A673 (cell line): Measurements from ENCODE around the gene CORO2A. TPM values are rescaled to one million over a fixed set of nuclear protein-coding genes. Genes with fewer than 3 reads are reported as not detected.
"Not testable (repeated sequence)": the region's sequence is repeated elsewhere in the genome, so short reads cannot be mapped to it uniquely, and the experiment has no call there.

Source experiments
- BruUV-seq: library from RNA; stranded (reverse); fragments of 400-500 nt; replicated peaks from 2 replicates; lab custom pipeline; 2021; lab: Mats Ljungman, UMichigan
- CTCF ChIA-PET: fragments of 300-600 bp; sonication (Branson Sonifier 250); formaldehyde crosslinking; loops from one replicate; lab custom pipeline; 2022; ENCODE audit warnings: antibody characterized with exemption; lab: Charles Lee
- POLR2A ChIA-PET: fragments of 300-600 bp; sonication (Branson Sonifier 250); formaldehyde crosslinking; loops from one replicate; lab custom pipeline; 2022; ENCODE audit warnings: antibody characterized with exemption; ENCODE audit not compliant: low non-redundant PET; lab: Charles Lee
- DNase-seq: peaks from one replicate; pipeline ENCODE4 v3.0.0-alpha.2; 2015; ENCODE audit warnings: low spot score
- H3K27ac ChIP-seq: fragments of 200-600 bp; sonication (generic); 2 replicates; pipeline ENCODE4 v1.5.1; 2016; ENCODE audit warnings: mixed run types, low read depth, mild to moderate bottlenecking, mixed read lengths, antibody characterized with exemption, low read length; ENCODE audit not compliant: poor library complexity, severe bottlenecking
- H3K27me3 ChIP-seq: fragments of 200-600 bp; sonication (generic); replicated peaks from 2 replicates; pipeline ENCODE4 v1.6.1; 2017; ENCODE audit warnings: mixed run types, low read depth, mild to moderate bottlenecking, mixed read lengths, antibody characterized with exemption, low read length; ENCODE audit not compliant: insufficient read depth, poor library complexity
- H3K36me3 ChIP-seq: fragments of 200-600 bp; sonication (generic); 2 replicates; pipeline ENCODE4 v1.6.1; 2016; ENCODE audit warnings: mixed run types, mild to moderate bottlenecking, mixed read lengths, antibody characterized with exemption, low read length; ENCODE audit not compliant: insufficient read depth, poor library complexity, severe bottlenecking
- H3K4me1 ChIP-seq: fragments of 200-600 bp; sonication (generic); 2 replicates; pipeline ENCODE4 v1.6.1; 2017; ENCODE audit warnings: mixed run types, mild to moderate bottlenecking, mixed read lengths, antibody characterized with exemption, low read length; ENCODE audit not compliant: insufficient read depth, poor library complexity, severe bottlenecking
- H3K4me3 ChIP-seq: fragments of 200-600 bp; sonication (generic); 2 replicates; pipeline ENCODE4 v1.5.1; 2016; ENCODE audit warnings: low read depth, mixed run types, mild to moderate bottlenecking, mixed read lengths, low read length; ENCODE audit not compliant: poor library complexity, severe bottlenecking
- H3K9me3 ChIP-seq: fragments of 200-600 bp; sonication (generic); 2 replicates; pipeline ENCODE4 v1.6.1; 2016; ENCODE audit warnings: mixed run types, low read depth, mild to moderate bottlenecking, mixed read lengths, antibody characterized with exemption, low read length; ENCODE audit not compliant: poor library complexity, severe bottlenecking
- EZH2 ChIP-seq: fragments of 200-600 bp; sonication (generic); IDR thresholded peaks from 2 replicates; pipeline ENCODE4 v1.6.1; 2017; ENCODE audit warnings: borderline replicate concordance, low read depth, mild to moderate bottlenecking, mixed read lengths, antibody characterized with exemption, low read length; ENCODE audit not compliant: poor library complexity, severe bottlenecking
- intact Hi-C: fragments of 100-400 bp; cut with micrococcal nuclease; formaldehyde crosslinking; loops from one replicate; pipeline ENCODE4 v1.10.0; 2022; ENCODE audit not compliant: unreplicated experiment
- total RNA-seq: library from RNA; stranded (reverse); gene quantifications from 2 replicates; pipeline ENCODE4 v1.2.3, GENCODE V29; 2021
- TF ChIP-seq, protein P1 (sequence below): fragments of 300-800, 200-600 bp; sonication (generic); conservative IDR thresholded peaks from 2 replicates; pipeline ENCODE4 v1.5.1; 2017; ENCODE audit warnings: low read depth, mild to moderate bottlenecking, antibody characterized with exemption, low read length, moderate library complexity, mixed read lengths

CORO2A gene
- total RNA-seq, 1 experiment from 2014 or later = 0.52 TPM

DNA sequence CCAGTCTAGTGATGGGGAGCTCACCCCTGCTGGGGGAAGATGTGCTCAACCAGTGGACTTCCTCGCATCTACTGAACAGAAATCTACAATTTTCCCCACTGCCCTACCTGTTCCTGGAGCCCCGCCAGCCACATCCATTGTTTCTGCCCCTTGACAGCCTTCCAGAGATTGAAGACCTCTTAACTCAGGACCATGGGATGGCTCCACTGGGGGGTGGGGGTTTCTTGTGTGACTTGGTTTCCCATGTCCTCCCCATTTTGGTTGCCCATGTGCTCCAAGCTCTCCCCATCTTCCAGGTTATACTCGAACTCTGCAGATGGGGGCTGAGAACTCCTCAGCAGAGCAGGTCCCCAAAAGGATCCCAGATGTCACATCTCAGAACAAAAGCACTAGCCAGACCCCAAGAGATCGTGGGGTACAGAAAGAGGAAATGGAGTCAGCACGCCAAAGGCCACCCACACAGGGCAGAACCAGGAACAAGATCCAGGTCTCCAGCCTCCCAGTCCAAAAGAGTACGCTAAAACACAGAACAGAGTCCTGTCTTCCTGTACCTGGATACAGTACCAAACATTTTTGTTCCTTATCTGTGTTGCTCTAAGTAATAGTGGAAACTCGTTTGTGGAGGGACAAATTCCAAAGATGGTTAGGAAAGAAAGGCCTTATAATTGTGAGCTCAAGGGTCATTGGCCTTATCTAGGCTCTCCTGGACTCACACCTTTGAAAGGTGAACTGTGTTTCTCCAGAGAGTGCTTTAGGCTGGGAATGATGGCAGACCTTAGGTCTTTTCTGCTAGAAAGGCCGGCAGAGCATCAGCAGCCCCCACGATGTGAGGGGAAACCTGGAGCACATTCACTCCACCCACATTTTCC, 15.8 kb downstream of the CORO2A start:
- intact Hi-C loops = no loop called here
- no peak overlapping the region for H3K27ac ChIP-seq
- no peaks in the 10 kb centered on the region for H3K4me1 ChIP-seq
- no peaks in the 10 kb centered on the region for H3K27me3 ChIP-seq
- no peaks in the 10 kb centered on the region for H3K9me3 ChIP-seq
- H3K4me3 ChIP-seq = no peak overlapping the region
- no peak for DNase-seq
- no TSS peak for BruUV-seq
- POLR2A ChIA-PET = no interaction called here
- no peak for TF ChIP-seq EZH2
- TF ChIP-seq, protein P1, sequence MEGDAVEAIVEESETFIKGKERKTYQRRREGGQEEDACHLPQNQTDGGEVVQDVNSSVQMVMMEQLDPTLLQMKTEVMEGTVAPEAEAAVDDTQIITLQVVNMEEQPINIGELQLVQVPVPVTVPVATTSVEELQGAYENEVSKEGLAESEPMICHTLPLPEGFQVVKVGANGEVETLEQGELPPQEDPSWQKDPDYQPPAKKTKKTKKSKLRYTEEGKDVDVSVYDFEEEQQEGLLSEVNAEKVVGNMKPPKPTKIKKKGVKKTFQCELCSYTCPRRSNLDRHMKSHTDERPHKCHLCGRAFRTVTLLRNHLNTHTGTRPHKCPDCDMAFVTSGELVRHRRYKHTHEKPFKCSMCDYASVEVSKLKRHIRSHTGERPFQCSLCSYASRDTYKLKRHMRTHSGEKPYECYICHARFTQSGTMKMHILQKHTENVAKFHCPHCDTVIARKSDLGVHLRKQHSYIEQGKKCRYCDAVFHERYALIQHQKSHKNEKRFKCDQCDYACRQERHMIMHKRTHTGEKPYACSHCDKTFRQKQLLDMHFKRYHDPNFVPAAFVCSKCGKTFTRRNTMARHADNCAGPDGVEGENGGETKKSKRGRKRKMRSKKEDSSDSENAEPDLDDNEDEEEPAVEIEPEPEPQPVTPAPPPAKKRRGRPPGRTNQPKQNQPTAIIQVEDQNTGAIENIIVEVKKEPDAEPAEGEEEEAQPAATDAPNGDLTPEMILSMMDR = no peak
- CTCF ChIA-PET = no interaction called here
- no peaks in the 10 kb centered on the region for H3K36me3 ChIP-seq

GRCh38 chr9:98175762-98176161, 16.7 kb downstream of the CORO2A start:
- Histone ChIP-seq H3K36me3 (no peaks in the 10 kb centered on the region), H3K9me3 (no peaks in the 10 kb centered on the region), H3K27ac (no peak overlapping the region), H3K27me3 (no peaks in the 10 kb centered on the region), H3K4me3 (no peak overlapping the region), H3K4me1 (no peaks in the 10 kb centered on the region)
- TF ChIP-seq, protein P1 = no peak
- no peak for TF ChIP-seq EZH2
- intact Hi-C loops = no loop called here
- POLR2A ChIA-PET = no interaction called here
- CTCF ChIA-PET = no interaction called here
- no TSS peak for BruUV-seq
- no peak for DNase-seq

GRCh38 chr9:98175028-98175569, 17.3 kb downstream of the CORO2A start:
- Histone ChIP-seq H3K4me1 (no peaks in the 10 kb centered on the region), H3K27ac (no peak overlapping the region), H3K4me3 (no peak overlapping the region), H3K9me3 (no peaks in the 10 kb centered on the region), H3K27me3 (no peaks in the 10 kb centered on the region), H3K36me3 (no peaks in the 10 kb centered on the region)
- no TSS peak for BruUV-seq
- TF ChIP-seq EZH2 = no peak
- TF ChIP-seq, protein P1 = no peak
- intact Hi-C loops = no loop called here
- ChIA-PET CTCF (no interaction called here), POLR2A (no interaction called here)
- no peak for DNase-seq

- CTCF ChIA-PET, DNase-seq, POLR2A ChIA-PET, H3K27ac ChIP-seq, H3K4me3 ChIP-seq, H3K27me3 ChIP-seq, H3K36me3 ChIP-seq, intact Hi-C loops, H3K9me3 ChIP-seq, BruUV-seq, H3K4me1 ChIP-seq: not testable (repeated sequence)
Measured at GRCh38 chr9:98174502-98174918, 17.9 kb downstream of the CORO2A start.
